Measurements from ENCODE around the gene WHRN.

The WHRN gene

GRCh38 chr9:114505187-114506081, at the start of gene WHRN:
TSS of gene WHRN (minus strand) at chr9:114505473. CDS start at chr9:114504801, 672 bp downstream.
- DNase-seq: peak; percentile 91

- DNase-seq: no peak
These were observed 47.9 kb upstream of the WHRN start for GRCh38 chr9:114553202-114553601.

- DNase-seq: peak; percentile 39
These were observed 47.4 kb upstream of the WHRN start for GRCh38 chr9:114552706-114553105.

GRCh38 chr9:114551750-114552685, 46.7 kb upstream of the WHRN start:
- DNase-seq: peak; percentile 97

GRCh38 chr9:114549697-114550330, 44.5 kb upstream of the WHRN start:
- DNase-seq: peak; percentile 50

GRCh38 chr9:114546851-114547250, 41.6 kb upstream of the WHRN start:
- DNase-seq: no peak

GRCh38 chr9:114545055-114545454, 39.8 kb upstream of the WHRN start:
- no peak for DNase-seq

GRCh38 chr9:114539701-114540380, 34.6 kb upstream of the WHRN start:
- no peak for DNase-seq

GRCh38 chr9:114538241-114538640, 33.0 kb upstream of the WHRN start:
- DNase-seq: no peak

GRCh38 chr9:114532561-114533237, 27.4 kb upstream of the WHRN start:
- DNase-seq: no peak

- no peak for DNase-seq
These were observed 24.0 kb upstream of the WHRN start for GRCh38 chr9:114529285-114529684.

GRCh38 chr9:114526807-114527206, 21.5 kb upstream of the WHRN start:
- no peak for DNase-seq

- no peak for DNase-seq
These were observed 20.2 kb upstream of the WHRN start for GRCh38 chr9:114525513-114525912.

GRCh38 chr9:114524247-114524681, 19.0 kb upstream of the WHRN start:
- DNase-seq: no peak

GRCh38 chr9:114522847-114523246, 17.6 kb upstream of the WHRN start:
- DNase-seq: no peak

GRCh38 chr9:114522286-114522685, 17.0 kb upstream of the WHRN start:
- DNase-seq: no peak

GRCh38 chr9:114521846-114522245, 16.6 kb upstream of the WHRN start:
- DNase-seq: no peak

- DNase-seq: peak; percentile 63
These were observed 13.3 kb upstream of the WHRN start for GRCh38 chr9:114518599-114519022.

- no peak for DNase-seq
These were observed 12.8 kb upstream of the WHRN start for GRCh38 chr9:114518120-114518519.

- DNase-seq: no peak
These were observed 11.6 kb upstream of the WHRN start for GRCh38 chr9:114516913-114517312.

GRCh38 chr9:114515528-114515927, 10.3 kb upstream of the WHRN start:
- no peak for DNase-seq

- no peak for DNase-seq
These were observed 8.6 kb upstream of the WHRN start for GRCh38 chr9:114513959-114514267.
